Mammary epithelial cell (primary cell): Measurements from ENCODE around the gene SOD1.

ENCODE experiments used
- EZH2 ChIP-seq: IDR thresholded peaks from 2 replicates; pipeline ENCODE4 v1.6.1; 2012; ENCODE audit warnings: low read length, inconsistent platforms, borderline replicate concordance
- TF ChIP-seq, protein P1 (sequence below), 2 donors: IDR thresholded peaks in 1 of 2; conservative IDR thresholded peaks in 1 of 2; 2 replicates each; pipeline ENCODE4 v1.5.1; 2011 to 2012; ENCODE audit warnings: inconsistent platforms in 2 of 2, low read length in 2 of 2, mild to moderate bottlenecking in 2 of 2, control low read depth in 1 of 2, low read depth in 1 of 2; ENCODE audit not compliant: insufficient read depth in 1 of 2; ENCODE audit errors: extremely low read depth in 1 of 2

DNA sequence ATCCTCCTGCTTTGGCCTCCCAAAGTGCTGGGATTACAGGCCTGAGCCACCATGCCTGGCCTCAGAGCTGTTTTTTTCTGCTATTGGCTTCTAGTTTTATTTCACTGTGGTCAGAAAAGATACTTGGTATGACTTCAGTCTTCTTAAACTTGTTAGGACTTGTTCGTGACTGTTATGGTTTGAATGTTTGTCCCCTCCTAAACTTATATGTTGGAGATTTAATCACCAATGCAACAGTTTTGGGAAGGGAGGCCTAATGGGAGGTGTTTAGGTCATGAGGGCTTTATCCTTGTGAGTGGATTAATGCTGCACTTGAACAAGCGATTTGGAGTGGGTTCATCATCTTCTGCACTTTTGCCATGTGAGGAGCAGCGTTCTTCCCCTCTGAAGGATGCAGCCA, 24.5 kb upstream of the SOD1 start:
- TF ChIP-seq, protein P1, sequence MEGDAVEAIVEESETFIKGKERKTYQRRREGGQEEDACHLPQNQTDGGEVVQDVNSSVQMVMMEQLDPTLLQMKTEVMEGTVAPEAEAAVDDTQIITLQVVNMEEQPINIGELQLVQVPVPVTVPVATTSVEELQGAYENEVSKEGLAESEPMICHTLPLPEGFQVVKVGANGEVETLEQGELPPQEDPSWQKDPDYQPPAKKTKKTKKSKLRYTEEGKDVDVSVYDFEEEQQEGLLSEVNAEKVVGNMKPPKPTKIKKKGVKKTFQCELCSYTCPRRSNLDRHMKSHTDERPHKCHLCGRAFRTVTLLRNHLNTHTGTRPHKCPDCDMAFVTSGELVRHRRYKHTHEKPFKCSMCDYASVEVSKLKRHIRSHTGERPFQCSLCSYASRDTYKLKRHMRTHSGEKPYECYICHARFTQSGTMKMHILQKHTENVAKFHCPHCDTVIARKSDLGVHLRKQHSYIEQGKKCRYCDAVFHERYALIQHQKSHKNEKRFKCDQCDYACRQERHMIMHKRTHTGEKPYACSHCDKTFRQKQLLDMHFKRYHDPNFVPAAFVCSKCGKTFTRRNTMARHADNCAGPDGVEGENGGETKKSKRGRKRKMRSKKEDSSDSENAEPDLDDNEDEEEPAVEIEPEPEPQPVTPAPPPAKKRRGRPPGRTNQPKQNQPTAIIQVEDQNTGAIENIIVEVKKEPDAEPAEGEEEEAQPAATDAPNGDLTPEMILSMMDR (conservative IDR thresholded peaks at IDR 0.05 in 1 of 2, IDR thresholded peaks at IDR 0.05 in 1 of 2; ENCODE audit: extremely low read depth in 1 of 2, insufficient read depth in 1 of 2, low read depth in 1 of 2, low read length in 2 of 2): no peak
- no peak for TF ChIP-seq EZH2
